A204.1 (cell line): Measurements from ENCODE around the gene PRKAG2.
"Not testable (repeated sequence)": the region's sequence is repeated elsewhere in the genome, so short reads cannot be mapped to it uniquely, and the experiment has no call there.

ENCODE experiments used
- FAIRE-seq: peaks from 2 replicates; lab custom pipeline; 2012; peaks lifted over from hg19 to GRCh38; lab: Jason Lieb, UNC

Gene PRKAG2

GRCh38 chr7:151579644-151580043 lies 297.3 kb downstream of the PRKAG2 start:
- FAIRE-seq = no peak

DNA sequence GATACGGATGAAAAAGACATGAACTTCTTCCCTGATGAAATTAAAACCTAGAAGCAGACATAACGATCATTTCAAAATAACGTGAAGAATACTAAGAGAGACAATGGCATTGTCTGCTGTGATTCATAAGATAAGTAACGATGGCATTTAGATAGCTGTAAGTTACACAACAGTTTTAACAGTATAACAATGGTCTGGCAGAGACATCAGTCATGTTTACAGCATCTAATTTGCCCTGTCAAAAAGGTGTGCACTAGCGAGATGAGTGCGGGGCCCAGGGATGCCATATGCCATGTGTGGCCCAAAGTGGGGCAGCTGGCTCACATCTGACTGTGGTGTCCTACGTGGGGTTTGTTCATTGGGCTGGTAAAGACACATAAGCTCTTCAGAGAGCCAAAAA lies 301.5 kb downstream of the PRKAG2 start:
- no peak for FAIRE-seq

GRCh38 chr7:151573046-151573445 lies 303.9 kb downstream of the PRKAG2 start:
- FAIRE-seq = not testable (repeated sequence)

GRCh38 chr7:151572136-151572535 lies 304.8 kb downstream of the PRKAG2 start:
- no peak for FAIRE-seq

- no peak for FAIRE-seq
Observed at GRCh38 chr7:151571471-151571870, 305.4 kb downstream of the PRKAG2 start.

GRCh38 chr7:151570366-151570915 lies 306.5 kb downstream of the PRKAG2 start:
- peak; percentile 99 for FAIRE-seq

DNA sequence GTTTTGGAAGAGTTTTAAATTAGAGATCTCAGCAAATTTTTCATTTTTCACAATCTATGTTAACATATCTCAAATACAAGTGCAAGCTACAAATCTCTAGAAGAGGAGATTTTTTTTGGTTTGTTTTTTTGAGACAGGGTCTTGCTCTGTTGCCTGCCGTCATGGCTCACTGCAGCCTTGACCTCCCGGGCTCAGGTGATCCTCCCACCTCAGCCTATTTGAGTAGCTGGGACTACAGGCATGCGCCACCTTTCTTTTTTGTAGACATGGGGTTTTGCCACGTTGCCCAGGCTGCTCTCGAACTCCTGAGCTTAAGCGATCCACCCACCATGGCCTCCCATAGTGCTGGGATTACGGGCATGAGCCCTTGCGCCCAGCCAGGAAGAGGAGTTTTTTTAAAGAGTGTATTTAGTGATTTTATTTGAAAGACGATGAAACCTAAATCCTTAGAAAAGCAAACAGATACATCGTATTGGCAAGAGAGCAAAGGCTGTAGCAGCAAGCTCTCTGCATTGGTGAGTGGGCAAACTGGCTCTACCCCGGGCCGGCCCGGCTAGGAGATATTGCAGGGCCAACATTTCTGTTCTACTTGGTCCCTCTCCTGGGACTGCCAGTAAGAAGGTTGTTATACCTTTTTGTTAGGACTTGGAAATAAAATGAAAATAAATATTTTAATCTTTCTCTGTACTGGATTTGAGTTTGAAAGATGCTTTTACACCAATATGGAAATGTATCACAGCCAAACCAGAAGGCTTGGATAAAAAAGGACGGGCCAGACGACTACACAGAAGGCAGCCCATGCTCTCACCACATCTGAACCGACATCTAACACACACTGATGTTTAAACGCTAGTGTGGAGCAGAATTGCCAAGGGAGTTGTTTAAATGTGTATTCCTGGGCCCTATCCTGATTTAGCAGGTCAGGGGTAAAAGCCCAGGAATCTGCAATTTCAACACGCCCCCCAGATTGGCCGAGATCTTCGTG lies 307.7 kb downstream of the PRKAG2 start:
- FAIRE-seq = no peak

GRCh38 chr7:151566897-151567320 lies 310.0 kb downstream of the PRKAG2 start:
- no peak for FAIRE-seq

GRCh38 chr7:151565541-151565940 lies 311.4 kb downstream of the PRKAG2 start:
- no peak for FAIRE-seq

GRCh38 chr7:151560243-151560642 lies 316.7 kb downstream of the PRKAG2 start:
- FAIRE-seq = no peak

GRCh38 chr7:151559557-151560183 lies 317.2 kb downstream of the PRKAG2 start:
- no peak for FAIRE-seq

GRCh38 chr7:151558575-151558974 lies 318.3 kb downstream of the PRKAG2 start:
- FAIRE-seq = no peak

- no peak for FAIRE-seq
Observed at GRCh38 chr7:151556592-151556991, 320.3 kb downstream of the PRKAG2 start.

DNA sequence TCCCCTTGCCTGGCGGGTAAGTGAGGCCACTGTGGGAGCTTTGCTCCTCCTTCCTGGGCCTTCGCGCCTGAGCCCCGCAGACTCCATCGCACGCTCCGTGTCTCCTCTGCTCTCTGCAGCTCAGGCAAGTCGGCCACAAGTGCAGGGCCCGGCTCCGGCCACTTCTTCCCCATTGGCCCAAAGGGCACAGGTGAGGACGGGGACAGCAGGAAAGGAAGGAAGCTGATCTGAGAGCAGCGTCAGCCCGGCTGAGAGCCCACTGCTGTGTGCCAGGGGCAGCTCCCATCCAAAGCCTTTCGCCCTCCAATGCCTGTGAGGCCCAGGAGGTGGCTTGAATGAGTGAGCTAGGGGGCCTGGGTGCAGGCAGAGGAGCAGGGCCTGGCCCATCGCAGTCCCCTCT lies 323.6 kb downstream of the PRKAG2 start:
- FAIRE-seq = no peak

GRCh38 chr7:151552352-151553028 lies 324.4 kb downstream of the PRKAG2 start:
- no peak for FAIRE-seq

DNA sequence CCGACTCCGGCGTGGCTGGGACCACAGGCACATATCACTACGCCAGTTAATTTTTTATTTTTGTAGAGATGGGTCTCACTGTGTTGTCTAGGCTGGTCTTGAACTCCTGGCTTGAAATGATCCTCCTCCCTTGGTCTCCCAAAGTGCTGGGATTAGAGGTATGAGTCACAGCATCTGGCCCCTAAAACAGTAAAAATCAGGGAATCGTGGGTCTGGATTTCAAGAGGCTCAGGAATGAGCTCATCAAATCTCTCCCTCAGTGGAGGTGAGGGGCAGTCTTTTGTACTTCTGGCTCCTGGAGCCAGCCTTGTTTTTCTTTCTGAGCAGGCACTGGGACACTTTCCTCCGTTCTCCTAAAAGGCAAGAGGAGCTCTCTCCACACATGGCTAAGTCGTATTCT lies 325.1 kb downstream of the PRKAG2 start:
- FAIRE-seq = no peak

GRCh38 chr7:151550656-151551286 lies 326.1 kb downstream of the PRKAG2 start:
- no peak for FAIRE-seq

GRCh38 chr7:151549644-151550043 lies 327.3 kb downstream of the PRKAG2 start:
- FAIRE-seq = no peak

GRCh38 chr7:151549083-151549482 lies 327.8 kb downstream of the PRKAG2 start:
- FAIRE-seq = no peak

DNA sequence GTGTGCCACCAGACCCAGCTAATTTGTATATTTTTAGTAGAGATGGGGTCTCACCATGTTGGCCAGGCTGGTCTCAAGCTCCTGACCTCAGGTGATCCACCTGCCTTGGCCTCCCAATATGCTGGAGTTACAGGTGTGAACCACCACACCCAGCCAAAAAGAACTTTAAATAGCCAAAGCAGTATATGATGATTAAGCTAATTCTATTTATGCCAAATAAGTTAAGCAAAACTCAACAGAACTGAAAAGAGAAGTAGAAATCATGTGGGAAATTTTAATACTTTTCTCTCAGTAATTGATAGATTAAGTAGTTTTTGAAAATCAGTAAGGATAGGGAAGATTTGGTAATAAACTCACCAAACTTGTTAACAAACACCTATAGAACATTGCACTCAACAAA lies 332.7 kb downstream of the PRKAG2 start:
- no peak for FAIRE-seq

GRCh38 chr7:151542606-151543130 lies 334.2 kb downstream of the PRKAG2 start:
- no peak for FAIRE-seq
